Breast epithelium (tissue), 3 donors: ENCODE data around the gene GAK.

Experiments
- POLR2A ChIP-seq: fragments of 450-650 bp; IDR thresholded peaks from one replicate; pipeline ENCODE4 v1.6.1; 2016; ENCODE audit warnings: antibody characterized with exemption, mild to moderate bottlenecking, moderate library complexity
- POLR2AphosphoS5 ChIP-seq, 3 donors: sonication (generic); formaldehyde crosslinking; IDR thresholded peaks; one replicate each; pipeline ENCODE4 v1.6.1; 2017; ENCODE audit warnings: antibody characterized with exemption in 3 of 3

DNA sequence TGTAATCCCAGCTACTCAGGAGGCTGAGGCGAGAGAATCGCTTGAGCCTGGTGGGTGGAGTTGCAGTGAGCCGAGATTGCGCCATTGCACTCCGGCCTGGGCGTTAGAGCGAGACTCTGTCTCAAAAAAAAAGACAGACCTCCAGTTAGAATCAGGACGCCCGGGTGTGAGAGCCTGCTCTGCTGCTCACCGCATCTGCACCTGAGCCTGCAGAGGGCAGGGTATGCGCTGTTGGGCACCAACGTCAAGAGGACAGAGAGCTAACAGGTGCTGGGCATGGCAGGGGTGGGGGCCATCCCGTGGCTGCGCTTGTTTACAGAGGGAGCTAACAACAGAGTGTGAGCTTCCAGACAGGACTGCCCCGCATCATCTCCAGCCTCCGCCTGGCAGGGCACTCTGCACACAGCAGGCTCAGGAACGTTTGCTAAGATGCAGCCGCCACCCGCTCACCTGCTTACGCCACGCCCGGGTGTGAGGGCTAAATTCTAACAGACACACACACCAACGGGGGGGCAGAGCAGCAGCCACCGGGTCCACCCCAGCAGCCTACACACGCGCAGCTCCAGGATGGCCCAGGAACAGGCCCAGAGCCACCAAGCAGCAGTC, 56.2 kb downstream of the GAK start:
- TF ChIP-seq POLR2A, result no peak
- TF ChIP-seq POLR2AphosphoS5 (IDR thresholded peaks at IDR 0.05), result no peak
